Activated CD4-positive, alpha-beta T cell treated with anti-CD3 and anti-CD28 coated beads, Interleukin-2, Interleukin-6, amounts not matched to agents 100 ng/mL and 50 ng/mL, durations not matched to agents 16 hours and 8 hours (primary cell): ENCODE results near the gene BZW2.
"Not testable (repeated sequence)": the region's sequence is repeated elsewhere in the genome, so short reads cannot be mapped to it uniquely, and the experiment has no call there.

Experiments
- DNase-seq: peaks from one replicate; pipeline ENCODE4 v3.0.0-alpha.2; 2020

BZW2 gene

GRCh38 chr7:16646472-16647072 is 591 bp downstream of the BZW2 start:
- peak; percentile 35 for DNase-seq

GRCh38 chr7:16647435-16647960 is 1.5 kb downstream of the BZW2 start:
- peak; percentile 25 for DNase-seq

DNA sequence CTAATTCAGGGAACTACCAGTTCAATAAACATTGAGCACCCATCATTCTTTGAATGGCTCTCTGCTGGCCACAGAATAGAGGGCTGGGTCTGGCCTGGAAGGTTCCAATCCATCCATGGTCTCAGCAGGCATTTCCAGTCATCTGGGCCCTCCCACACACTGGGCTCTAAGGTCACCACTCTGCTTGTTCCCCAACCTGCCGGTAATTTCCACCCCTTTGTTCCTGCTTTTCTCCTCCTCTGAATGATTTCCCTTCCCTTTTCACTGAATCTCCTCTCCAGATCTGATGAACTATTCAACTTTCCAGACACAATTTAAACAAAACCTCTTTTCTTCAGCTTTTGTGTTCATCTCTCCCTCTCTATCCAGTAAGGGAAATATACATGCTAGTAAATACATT is 2.6 kb downstream of the BZW2 start:
- DNase-seq: no peak

DNA sequence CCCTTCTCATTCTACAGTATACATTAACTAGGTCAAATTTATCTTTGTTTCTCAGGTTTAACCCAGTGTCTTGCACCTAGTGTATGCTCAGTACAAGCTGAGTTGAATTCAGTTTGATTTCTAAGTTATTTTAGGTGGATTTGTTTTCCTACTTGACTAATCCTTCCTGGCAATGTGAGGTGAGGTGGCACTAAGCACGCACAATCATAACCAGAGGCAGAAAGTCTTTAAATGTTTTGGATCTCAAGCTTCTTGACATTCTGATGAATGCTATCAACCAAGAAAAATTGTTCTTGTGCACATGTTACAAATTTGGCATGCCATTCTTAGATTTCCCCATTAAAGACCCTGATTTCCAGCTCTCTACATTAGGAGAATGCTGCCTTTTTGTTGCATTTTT is 3.2 kb downstream of the BZW2 start:
- DNase-seq: peak; percentile 18

DNA sequence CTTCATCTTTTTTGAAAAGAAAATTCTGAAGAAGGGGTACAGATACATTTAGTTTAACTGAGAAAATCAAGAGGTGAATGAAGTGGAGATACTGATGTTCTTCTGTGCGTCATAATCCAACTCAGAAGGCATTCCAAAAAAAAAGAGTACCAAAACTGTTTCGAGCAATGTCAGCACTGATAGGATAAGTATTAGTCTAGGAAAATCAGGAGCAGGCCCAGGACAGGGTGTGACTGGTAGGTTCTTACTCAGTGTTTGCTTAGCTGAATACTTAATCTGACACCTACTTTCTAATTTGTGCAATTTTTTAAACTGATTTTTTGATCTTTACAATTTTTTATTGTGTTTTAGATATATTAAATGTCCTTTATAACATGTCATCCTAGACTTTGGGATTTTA is 4.3 kb downstream of the BZW2 start:
- no peak for DNase-seq

- no peak for DNase-seq
These were observed 5.6 kb downstream of the BZW2 start for GRCh38 chr7:16651396-16652239.

DNA sequence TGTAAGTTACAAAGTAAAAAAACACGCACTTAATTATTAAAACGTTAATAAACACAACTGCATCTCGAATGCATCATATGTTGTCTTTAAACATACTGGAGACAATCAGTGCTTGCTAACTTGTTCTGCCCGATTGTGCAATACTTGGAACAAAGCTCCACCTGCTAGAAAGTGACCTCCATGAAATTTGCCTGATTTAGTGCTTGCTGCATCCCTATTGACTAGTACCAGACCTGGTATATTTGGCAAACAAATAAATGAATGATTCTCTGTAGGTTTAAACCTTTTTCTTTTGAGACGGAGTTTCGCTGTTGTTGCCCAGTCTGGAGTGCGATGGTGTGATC is 6.2 kb downstream of the BZW2 start:
- DNase-seq: no peak

DNA sequence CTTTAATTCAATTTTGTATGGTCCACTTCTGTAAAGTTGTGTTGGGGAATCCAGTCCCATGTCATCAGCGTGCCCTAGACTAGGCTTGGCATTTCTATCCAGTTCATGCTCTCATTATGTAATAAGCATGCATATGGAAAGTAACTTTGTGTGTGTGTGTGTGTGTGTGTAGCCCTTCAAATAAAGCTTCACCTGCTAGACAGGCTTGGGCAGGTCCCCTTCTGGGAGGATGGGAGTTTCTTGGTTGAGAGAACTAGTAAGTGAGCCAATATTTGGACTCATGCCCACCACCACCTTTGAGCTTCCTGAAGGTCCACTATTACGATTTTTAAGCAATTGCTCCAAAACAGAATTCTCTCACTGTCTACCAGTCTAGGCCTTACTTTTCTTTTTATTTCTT is 6.9 kb downstream of the BZW2 start:
- DNase-seq: no peak

DNA sequence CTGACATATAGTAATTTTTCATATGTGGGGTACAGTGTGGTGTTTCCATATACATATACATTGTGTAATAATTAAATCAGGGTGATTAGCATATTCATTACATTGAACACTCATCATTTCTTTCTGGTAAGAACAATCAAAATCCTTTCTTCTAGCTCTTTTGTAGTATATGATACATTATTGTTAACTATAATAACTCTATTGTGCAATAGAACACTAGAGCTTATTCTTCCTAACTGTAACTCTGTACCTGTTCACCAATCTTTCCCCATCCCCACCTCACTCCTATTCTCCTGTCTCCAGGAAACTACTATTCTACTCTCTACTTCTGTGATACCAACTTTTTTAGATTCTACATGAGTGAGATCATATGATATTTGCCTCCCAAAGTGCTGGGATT is 9.4 kb downstream of the BZW2 start:
- no peak for DNase-seq

GRCh38 chr7:16656141-16656540 is 10.2 kb downstream of the BZW2 start:
- DNase-seq: no peak

GRCh38 chr7:16657656-16658279 is 11.8 kb downstream of the BZW2 start:
- no peak for DNase-seq

GRCh38 chr7:16659854-16660497 is 14.0 kb downstream of the BZW2 start:
- not testable (repeated sequence) for DNase-seq

- DNase-seq: peak; percentile 39
These were observed 14.9 kb downstream of the BZW2 start for GRCh38 chr7:16660702-16661464.

DNA sequence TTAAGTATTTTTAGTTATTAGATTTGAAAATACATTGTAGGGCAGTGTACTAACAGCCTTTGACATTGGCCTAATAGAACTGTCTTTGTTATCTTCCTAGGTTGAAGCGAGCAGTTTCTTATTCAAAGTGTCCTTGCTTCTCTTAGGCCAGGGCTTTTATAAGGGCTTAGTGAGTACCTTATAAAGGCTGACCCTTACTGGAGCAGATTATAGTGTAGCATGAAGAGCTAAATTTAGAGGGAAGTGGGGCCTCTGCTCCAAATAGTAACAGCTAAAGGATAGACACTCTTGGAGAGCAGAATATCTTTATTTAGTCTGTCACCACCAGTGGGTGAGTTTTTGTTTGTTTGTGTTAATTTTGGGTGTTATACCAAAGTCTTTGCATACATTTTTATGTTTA is 15.9 kb downstream of the BZW2 start:
- no peak for DNase-seq

- DNase-seq: no peak
These were observed 21.4 kb downstream of the BZW2 start for GRCh38 chr7:16667355-16667754.

- no peak for DNase-seq
These were observed 22.3 kb downstream of the BZW2 start for GRCh38 chr7:16668049-16668858.

DNA sequence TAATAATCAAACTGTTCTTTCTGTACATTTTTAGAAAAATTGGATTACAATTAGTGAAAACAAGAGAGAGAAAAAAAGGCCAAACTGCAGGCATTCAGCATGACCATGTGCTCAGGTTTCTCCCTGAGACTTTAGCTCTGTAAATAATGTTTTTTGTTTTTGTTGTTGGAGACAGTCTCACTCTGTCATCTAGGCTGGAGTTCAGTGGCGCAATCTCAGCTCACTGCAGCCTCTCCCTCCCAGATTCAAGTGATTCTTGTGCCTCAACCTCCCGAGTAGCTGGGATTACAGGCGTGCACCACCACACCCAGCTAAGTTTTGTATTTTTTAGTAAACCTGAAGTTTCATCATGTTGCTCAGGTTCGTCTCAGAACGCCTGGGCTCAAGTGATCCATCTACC is 23.0 kb downstream of the BZW2 start:
- DNase-seq: no peak

GRCh38 chr7:16669581-16669980 is 23.6 kb downstream of the BZW2 start:
- no peak for DNase-seq

- DNase-seq: no peak
These were observed 24.0 kb downstream of the BZW2 start for GRCh38 chr7:16670021-16670420.

GRCh38 chr7:16670731-16671344 is 24.9 kb downstream of the BZW2 start:
- no peak for DNase-seq

DNA sequence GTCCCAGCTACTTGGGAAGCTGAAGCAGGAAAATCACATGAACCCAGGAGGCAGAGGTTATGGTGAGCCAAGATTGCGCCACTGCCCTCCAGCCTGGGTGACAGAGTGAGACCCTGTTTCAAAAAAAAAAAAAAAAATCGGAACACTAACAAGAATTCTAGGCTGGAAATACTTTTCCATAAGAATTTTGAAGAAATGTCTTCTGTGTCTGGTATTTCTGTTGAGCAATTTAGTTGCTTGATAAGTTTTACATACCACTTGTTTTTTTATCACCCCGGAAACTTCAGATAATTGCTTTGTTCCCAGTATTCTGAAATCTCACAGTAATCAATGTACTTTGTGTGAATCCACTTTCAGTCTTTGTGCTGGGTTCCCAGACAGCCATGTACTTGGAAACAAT is 25.8 kb downstream of the BZW2 start:
- DNase-seq: no peak
